WERI-Rb-1 (cell line): ENCODE results near the gene TRIO.

Source experiments
- DNase-seq: peaks from one replicate; pipeline ENCODE4 v3.0.0-alpha.2; 2020
- H3K27ac ChIP-seq: fragments of 250-450 bp; sonication (Bioruptor Pico); 2 replicates; pipeline ENCODE4 v1.5.1; 2020; ENCODE audit warnings: mild to moderate bottlenecking, moderate library complexity
- H3K27me3 ChIP-seq: fragments of 250-450 bp; sonication (Bioruptor Pico); 2 replicates; pipeline ENCODE4 v1.5.1; 2021; ENCODE audit warnings: mild to moderate bottlenecking, low read depth, moderate library complexity; ENCODE audit not compliant: insufficient read depth, severe bottlenecking
- H3K36me3 ChIP-seq: fragments of 250-450 bp; sonication (Bioruptor Pico); 2 replicates; pipeline ENCODE4 v1.5.1; 2020; ENCODE audit warnings: mild to moderate bottlenecking, moderate library complexity
- H3K4me3 ChIP-seq: 2 replicates; pipeline ENCODE4 v1.5.1; 2011; ENCODE audit warnings: low read depth, mild to moderate bottlenecking, control low read depth, low read length
- H3K9me3 ChIP-seq: fragments of 250-450 bp; sonication (Bioruptor Pico); 2 replicates; pipeline ENCODE4 v1.5.1; 2021; ENCODE audit warnings: mild to moderate bottlenecking, moderate library complexity; ENCODE audit not compliant: severe bottlenecking
- CTCF ChIP-seq: IDR thresholded peaks from 2 replicates; pipeline ENCODE4 v1.5.1; 2011; ENCODE audit warnings: low read depth, mild to moderate bottlenecking, control low read depth, inconsistent platforms, low read length

The TRIO gene

DNA sequence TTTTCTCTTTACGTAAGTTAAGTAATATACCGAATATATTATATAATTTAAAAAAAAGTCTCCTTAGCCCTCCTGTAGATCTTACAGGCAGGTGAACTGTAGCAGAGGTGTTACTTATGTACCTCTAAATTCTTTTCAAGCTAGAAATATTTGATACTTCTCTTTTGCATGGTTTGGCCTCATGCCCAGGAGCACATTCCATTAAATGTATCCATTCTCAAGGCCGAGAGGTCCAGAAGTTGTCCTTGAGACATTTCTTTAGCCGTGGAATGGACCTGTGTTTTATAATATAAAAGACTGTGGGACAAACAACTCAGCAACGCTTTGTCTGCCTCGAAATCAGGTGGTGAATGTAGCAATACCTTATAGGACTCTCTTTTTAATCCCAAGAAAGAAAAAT is 184.5 kb downstream of the TRIO start:
- H3K4me3 ChIP-seq = no peak overlapping the region
- H3K27me3 ChIP-seq = no peaks in the 10 kb centered on the region
- no peaks in the 10 kb centered on the region for H3K9me3 ChIP-seq
- H3K27ac ChIP-seq = no peak overlapping the region
- DNase-seq = no peak
- no peaks in the 10 kb centered on the region; the same call in 1 of the 2 replicates for H3K36me3 ChIP-seq
- TF ChIP-seq CTCF = no peak

DNA sequence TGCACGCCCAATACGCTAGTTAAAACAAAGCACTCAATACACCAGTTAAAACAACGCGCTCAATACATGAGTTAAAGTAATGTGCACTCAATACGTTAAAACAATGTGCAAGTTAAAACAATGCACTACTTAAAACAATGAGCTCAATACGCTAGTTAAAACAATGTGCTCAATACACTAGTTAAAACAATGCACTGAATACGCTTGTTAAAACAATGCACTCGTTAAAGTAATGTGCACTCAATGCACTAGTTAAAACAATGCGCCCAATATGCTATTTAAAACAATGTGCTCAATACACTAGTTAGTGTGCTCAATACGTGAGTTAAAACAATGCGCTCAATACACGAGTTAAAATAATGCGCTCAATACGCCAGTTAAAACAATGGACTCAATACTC is 185.0 kb downstream of the TRIO start:
- no peaks in the 10 kb centered on the region; the same call in 1 of the 2 replicates for H3K36me3 ChIP-seq
- H3K9me3 ChIP-seq = no peaks in the 10 kb centered on the region
- no peak overlapping the region for H3K27ac ChIP-seq
- no peaks in the 10 kb centered on the region for H3K27me3 ChIP-seq
- no peak for DNase-seq
- TF ChIP-seq CTCF = no peak
- H3K4me3 ChIP-seq = no peak overlapping the region

DNA sequence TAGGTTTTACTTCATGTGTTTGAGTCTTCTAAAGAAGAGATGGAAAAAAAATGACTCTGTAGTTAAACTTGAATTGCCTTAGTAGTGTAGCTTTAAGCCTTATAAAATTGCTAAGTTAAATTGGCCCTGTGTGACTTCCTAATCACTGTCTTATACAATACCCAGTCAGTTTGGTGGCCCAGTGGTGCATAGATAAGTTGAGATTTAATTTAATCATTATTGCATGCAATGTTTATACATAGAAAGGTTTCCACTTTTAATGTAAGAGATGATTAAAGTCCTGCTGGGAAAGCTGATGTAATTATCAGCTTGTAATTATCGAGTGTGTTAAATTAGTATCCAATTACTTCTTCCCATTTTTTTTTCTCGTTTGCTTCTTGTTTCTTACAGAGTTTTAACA is 187.1 kb downstream of the TRIO start:
- H3K27ac ChIP-seq = no peak overlapping the region
- no peak for DNase-seq
- H3K9me3 ChIP-seq = no peaks in the 10 kb centered on the region
- H3K36me3 ChIP-seq = no peaks in the 10 kb centered on the region; the same call in 1 of the 2 replicates
- no peak for TF ChIP-seq CTCF
- H3K27me3 ChIP-seq = no peaks in the 10 kb centered on the region
- no peak overlapping the region for H3K4me3 ChIP-seq

DNA sequence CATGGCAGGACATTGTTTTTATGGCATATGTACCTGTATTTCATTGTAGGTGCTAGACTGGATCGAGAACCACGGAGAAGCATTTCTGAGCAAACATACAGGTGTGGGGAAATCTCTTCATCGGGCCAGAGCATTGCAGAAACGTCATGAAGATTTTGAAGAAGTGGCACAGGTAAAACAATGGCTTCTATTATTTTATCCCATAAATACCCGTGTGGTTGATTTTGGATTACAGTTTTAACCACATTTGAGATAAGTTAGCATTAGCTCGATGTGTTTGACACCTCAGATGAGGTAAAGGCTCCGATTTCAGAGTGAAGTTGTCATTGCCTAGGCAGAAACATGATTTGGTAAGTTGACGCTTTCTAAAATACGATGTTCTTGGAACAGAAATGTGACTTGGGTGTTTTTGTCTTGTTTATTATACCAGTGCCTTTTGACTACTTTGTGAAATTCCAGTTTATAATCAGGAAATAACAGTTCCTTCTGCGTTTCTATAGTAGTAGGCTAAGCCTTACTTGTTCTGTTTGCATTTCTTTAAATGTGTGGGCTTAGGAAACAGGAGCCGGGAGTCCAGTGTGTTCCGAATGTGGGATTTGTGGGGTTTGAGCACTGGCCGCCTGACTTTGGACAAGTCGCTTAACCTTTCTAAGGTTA is 187.7 kb downstream of the TRIO start:
- TF ChIP-seq CTCF = no peak
- Histone ChIP-seq H3K27ac (no peak overlapping the region), H3K9me3 (no peaks in the 10 kb centered on the region), H3K4me3 (no peak overlapping the region), H3K27me3 (no peaks in the 10 kb centered on the region), H3K36me3 (no peaks in the 10 kb centered on the region; the same call in 1 of the 2 replicates)
- no peak for DNase-seq

DNA sequence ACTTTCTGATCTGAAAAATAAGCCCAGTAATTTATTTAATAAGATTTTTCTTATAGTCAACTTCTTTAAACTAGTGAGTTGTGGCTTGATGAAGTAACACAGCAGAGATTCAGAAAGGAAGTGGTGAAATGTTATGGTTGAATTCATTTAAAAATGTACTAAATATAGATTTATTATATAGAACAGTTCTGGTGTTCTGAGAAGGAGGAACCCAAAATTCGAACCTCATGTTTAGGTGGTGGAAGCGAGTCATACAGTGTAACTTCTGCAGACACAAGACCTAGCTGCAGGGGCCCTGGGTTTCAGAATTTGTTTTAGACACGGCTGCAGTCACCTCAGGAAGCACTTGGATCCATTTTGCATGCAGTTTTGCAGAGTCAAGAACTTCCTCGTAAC is 188.2 kb downstream of the TRIO start:
- no peak for DNase-seq
- Histone ChIP-seq H3K36me3 (peaks cover 3% of the 10 kb centered on the region; the same call in 1 of the 2 replicates), H3K27me3 (no peaks in the 10 kb centered on the region), H3K9me3 (no peaks in the 10 kb centered on the region), H3K4me3 (no peak overlapping the region), H3K27ac (no peak overlapping the region)
- no peak for TF ChIP-seq CTCF

- no peak overlapping the region for H3K27ac ChIP-seq
- H3K9me3 ChIP-seq = no peaks in the 10 kb centered on the region
- H3K4me3 ChIP-seq = no peak overlapping the region
- no peak for TF ChIP-seq CTCF
- no peaks in the 10 kb centered on the region for H3K27me3 ChIP-seq
- peaks cover 9% of the 10 kb centered on the region for H3K36me3 ChIP-seq
- DNase-seq = no peak
Measured at GRCh38 chr5:14332038-14332631, 189.0 kb downstream of the TRIO start.
